MM.1S (cell line): Measurements from ENCODE around the gene PTP4A1.

Experiments
- DNase-seq: peaks from one replicate; pipeline ENCODE4 v3.0.0-alpha.2; 2015
- H2AFZ ChIP-seq: fragments of 300-600 bp; sonication (generic); 2 replicates; pipeline ENCODE4 v1.6.0; 2016; ENCODE audit warnings: antibody characterized with exemption, low read length
- H3F3A ChIP-seq: fragments of 300-600 bp; sonication (generic); 2 replicates; pipeline ENCODE4 v1.6.1; 2016; ENCODE audit warnings: mild to moderate bottlenecking, antibody characterized with exemption, low read length, moderate library complexity, mixed read lengths; ENCODE audit not compliant: insufficient read depth
- H3K27ac ChIP-seq: fragments of 300-600 bp; sonication (generic); 2 replicates; pipeline ENCODE4 v1.5.1; 2016; ENCODE audit warnings: mild to moderate bottlenecking, low read length
- H3K27me3 ChIP-seq: fragments of 300-600 bp; sonication (generic); replicated peaks from 2 replicates; pipeline ENCODE4 v1.6.0; 2016; ENCODE audit warnings: low read length; ENCODE audit not compliant: insufficient read depth
- H3K36me3 ChIP-seq: fragments of 300-600 bp; sonication (generic); replicated peaks from 2 replicates; pipeline ENCODE4 v1.6.1; 2016; ENCODE audit warnings: mild to moderate bottlenecking, low read length, mixed read lengths; ENCODE audit not compliant: insufficient read depth
- H3K4me1 ChIP-seq: fragments of 300-600 bp; sonication (generic); 2 replicates; pipeline ENCODE4 v1.6.1; 2016; ENCODE audit warnings: low read length, mixed read lengths
- H3K4me2 ChIP-seq: fragments of 300-600 bp; sonication (generic); 2 replicates; pipeline ENCODE4 v1.6.0; 2016; ENCODE audit warnings: low read depth, low read length
- H3K4me3 ChIP-seq: fragments of 300-600 bp; sonication (generic); 2 replicates; pipeline ENCODE4 v1.5.1; 2016; ENCODE audit warnings: low read length, mixed read lengths
- H3K79me2 ChIP-seq: fragments of 300-600 bp; sonication (generic); 2 replicates; pipeline ENCODE4 v1.6.1; 2016; ENCODE audit warnings: mixed run types, low read length, mixed read lengths
- H3K9ac ChIP-seq: fragments of 300-600 bp; sonication (generic); 2 replicates; pipeline ENCODE4 v1.6.1; 2016; ENCODE audit warnings: low read length, mixed read lengths
- H3K9me2 ChIP-seq: fragments of 300-600 bp; sonication (generic); replicated peaks from 2 replicates; pipeline ENCODE4 v1.6.1; 2016; ENCODE audit warnings: mild to moderate bottlenecking, low read length, mixed read lengths; ENCODE audit not compliant: insufficient read depth
- H3K9me3 ChIP-seq: fragments of 300-600 bp; sonication (generic); replicated peaks from 2 replicates; pipeline ENCODE4 v1.6.1; 2016; ENCODE audit warnings: mild to moderate bottlenecking, low read length, mixed read lengths; ENCODE audit not compliant: insufficient read depth
- H4K20me1 ChIP-seq: fragments of 300-600 bp; sonication (generic); 2 replicates; pipeline ENCODE4 v1.6.1; 2016; ENCODE audit warnings: mild to moderate bottlenecking, low read length, moderate library complexity, mixed read lengths; ENCODE audit not compliant: insufficient read depth
- CTCF ChIP-seq: fragments of 300-600 bp; sonication (generic); IDR thresholded peaks from 2 replicates; pipeline ENCODE4 v1.5.1; 2016; ENCODE audit warnings: antibody characterized with exemption, low read length, mixed read lengths
- EZH2 ChIP-seq: fragments of 300-600 bp; sonication (generic); optimal IDR thresholded peaks from 2 replicates; pipeline ENCODE3; 2017; ENCODE audit warnings: low read depth, mild to moderate bottlenecking, antibody characterized with exemption, low read length, mixed read lengths
- EZH2phosphoT487 ChIP-seq: fragments of 300-600 bp; sonication (generic); IDR thresholded peaks from 2 replicates; pipeline ENCODE4 v1.6.1; 2018; ENCODE audit warnings: antibody characterized with exemption, low read length

Gene PTP4A1

GRCh38 chr6:63553900-63554299 is 18.4 kb upstream of the PTP4A1 start:
- DNase-seq, result no peak
- Histone ChIP-seq H3K27ac (no peak overlapping the region), H3K4me3 (no peak overlapping the region), H3K36me3 (no peaks in the 10 kb centered on the region), H3K9ac (no peak overlapping the region), H3K9me2 (no peaks in the 10 kb centered on the region), H3K9me3 (no peaks in the 10 kb centered on the region), H3K4me2 (peak overlapping the region; percentile 3; the same call in 1 of the 2 replicates), H4K20me1 (no peaks in the 10 kb centered on the region), H3K79me2 (no peaks in the 10 kb centered on the region), H3K4me1 (peaks cover 15% of the 10 kb centered on the region), H3F3A (no peaks in the 10 kb centered on the region), H2AFZ (no peak overlapping the region), H3K27me3 (no peaks in the 10 kb centered on the region)
- TF ChIP-seq CTCF, result no peak
- no peak for TF ChIP-seq EZH2phosphoT487

GRCh38 chr6:63554782-63555181 is 17.5 kb upstream of the PTP4A1 start:
- H3K27me3 ChIP-seq, result no peaks in the 10 kb centered on the region
- no peaks in the 10 kb centered on the region for H3K9me3 ChIP-seq
- H4K20me1 ChIP-seq, result no peaks in the 10 kb centered on the region
- H3K9ac ChIP-seq, result no peak overlapping the region
- H3K4me2 ChIP-seq, result no peak overlapping the region
- DNase-seq, result no peak
- H3K27ac ChIP-seq, result no peak overlapping the region
- H3K36me3 ChIP-seq, result no peaks in the 10 kb centered on the region
- no peaks in the 10 kb centered on the region for H3K9me2 ChIP-seq
- no peak for TF ChIP-seq CTCF
- no peaks in the 10 kb centered on the region for H3K79me2 ChIP-seq
- H3K4me3 ChIP-seq, result no peak overlapping the region
- H2AFZ ChIP-seq, result no peak overlapping the region
- peaks cover 15% of the 10 kb centered on the region for H3K4me1 ChIP-seq
- H3F3A ChIP-seq, result no peaks in the 10 kb centered on the region

GRCh38 chr6:63556369-63556768 is 15.9 kb upstream of the PTP4A1 start:
- no peak overlapping the region for H2AFZ ChIP-seq
- no peaks in the 10 kb centered on the region for H3K27me3 ChIP-seq
- DNase-seq, result no peak
- no peaks in the 10 kb centered on the region for H3K9me2 ChIP-seq
- no peaks in the 10 kb centered on the region for H3K36me3 ChIP-seq
- H3K4me2 ChIP-seq, result no peak overlapping the region
- H3K4me3 ChIP-seq, result no peak overlapping the region
- no peak overlapping the region for H3K9ac ChIP-seq
- no peaks in the 10 kb centered on the region for H3K79me2 ChIP-seq
- no peak overlapping the region for H3K27ac ChIP-seq
- H3K4me1 ChIP-seq, result peaks cover 15% of the 10 kb centered on the region
- H3K9me3 ChIP-seq, result no peaks in the 10 kb centered on the region
- H3F3A ChIP-seq, result no peaks in the 10 kb centered on the region
- H4K20me1 ChIP-seq, result no peaks in the 10 kb centered on the region
- no peak for TF ChIP-seq EZH2phosphoT487
- TF ChIP-seq CTCF, result no peak
- TF ChIP-seq EZH2, result no peak

GRCh38 chr6:63558278-63558677 is 14.0 kb upstream of the PTP4A1 start:
- Histone ChIP-seq H2AFZ (no peak overlapping the region; the same call in 1 of the 2 replicates), H3K4me1 (peaks cover 10% of the 10 kb centered on the region), H3K9ac (no peak overlapping the region), H3K36me3 (no peaks in the 10 kb centered on the region), H3K4me3 (no peak overlapping the region), H3F3A (no peaks in the 10 kb centered on the region), H3K9me2 (no peaks in the 10 kb centered on the region), H3K4me2 (no peak overlapping the region), H4K20me1 (no peaks in the 10 kb centered on the region), H3K9me3 (no peaks in the 10 kb centered on the region), H3K79me2 (no peaks in the 10 kb centered on the region), H3K27ac (no peak overlapping the region), H3K27me3 (no peaks in the 10 kb centered on the region)
- DNase-seq, result no peak
- TF ChIP-seq EZH2, result no peak
